ENCODE results near the gene MACROD2.
"Not testable (repeated sequence)": the region's sequence is repeated elsewhere in the genome, so short reads cannot be mapped to it uniquely, and the experiment has no call there.

Gene MACROD2

GRCh38 chr20:13991311-13991710 lies 4.0 kb upstream of the MACROD2 start:
- DNase-seq (ENCODE audit: low read depth): no peak
- no peak for TF ChIP-seq CTCF (conservative IDR thresholded peaks at IDR 0.05; ENCODE audit: low read length)
- no peak overlapping the region for H3K4me3 ChIP-seq (ENCODE audit: low read length)

- H3K4me3 ChIP-seq (ENCODE audit: low read length); DNase-seq (ENCODE audit: low read depth): not testable (repeated sequence)
Observed at GRCh38 chr20:13991955-13992354, 3.4 kb upstream of the MACROD2 start.

- no peak for TF ChIP-seq CTCF (conservative IDR thresholded peaks at IDR 0.05; ENCODE audit: low read length)
- DNase-seq (ENCODE audit: low read depth): no peak
- H3K4me3 ChIP-seq (ENCODE audit: low read length): peak overlapping the region; percentile 78
Observed at GRCh38 chr20:13995841-13996240, 525 bp downstream of the MACROD2 start.

- peak overlapping the region; percentile 78 for H3K4me3 ChIP-seq (ENCODE audit: low read length)
- no peak for TF ChIP-seq CTCF (conservative IDR thresholded peaks at IDR 0.05; ENCODE audit: low read length)
- no peak for DNase-seq (ENCODE audit: low read depth)
Observed at GRCh38 chr20:13996265-13996664, 949 bp downstream of the MACROD2 start.

GRCh38 chr20:14000917-14001316 lies 5.6 kb downstream of the MACROD2 start:
- no peak for DNase-seq (ENCODE audit: low read depth)
- no peak for TF ChIP-seq CTCF (conservative IDR thresholded peaks at IDR 0.05; ENCODE audit: low read length)
- no peak overlapping the region for H3K4me3 ChIP-seq (ENCODE audit: low read length)

- H3K4me3 ChIP-seq (ENCODE audit: low read length): no peak overlapping the region
- no peak for TF ChIP-seq CTCF (conservative IDR thresholded peaks at IDR 0.05; ENCODE audit: low read length)
- no peak for DNase-seq (ENCODE audit: low read depth)
Observed at GRCh38 chr20:14005996-14006395, 10.7 kb downstream of the MACROD2 start.

- no peak for DNase-seq (ENCODE audit: low read depth)
- H3K4me3 ChIP-seq (ENCODE audit: low read length): no peak overlapping the region
- TF ChIP-seq CTCF (conservative IDR thresholded peaks at IDR 0.05; ENCODE audit: low read length): no peak
Observed at GRCh38 chr20:14009208-14009607, 13.9 kb downstream of the MACROD2 start.

GRCh38 chr20:14012671-14013070 lies 17.4 kb downstream of the MACROD2 start:
- H3K4me3 ChIP-seq (ENCODE audit: low read length): no peak overlapping the region
- DNase-seq (ENCODE audit: low read depth): no peak

More at GRCh38 chr20:14012671-14013070, 17.4 kb downstream of the MACROD2 start:
- TF ChIP-seq CTCF (conservative IDR thresholded peaks at IDR 0.05; ENCODE audit: low read length): no peak
